Transverse colon (tissue), 3 donors: Measurements from ENCODE around the gene GNAS.

Experiments
- EP300 ChIP-seq: sonication (generic); formaldehyde crosslinking; IDR thresholded peaks from one replicate; pipeline ENCODE4 v1.6.1; 2017; ENCODE audit warnings: antibody characterized with exemption, low read depth
- POLR2A ChIP-seq: fragments of 450-650 bp; IDR thresholded peaks from one replicate; pipeline ENCODE4 v1.6.1; 2016; ENCODE audit warnings: antibody characterized with exemption, mild to moderate bottlenecking, moderate library complexity
- TF ChIP-seq, protein P1 (sequence below), 5 experiments: fragments of 200-600 bp in 3 of 5; fragments of 450-650 bp in 2 of 5; sonication (generic) in 3 of 5; IDR thresholded peaks; 1 replicate in 2 of 5; 2 replicates in 3 of 5; pipeline ENCODE4 v1.5.1; 2016 to 2017; ENCODE audit warnings: antibody characterized with exemption in 5 of 5, inconsistent platforms in 3 of 5, mild to moderate bottlenecking in 2 of 5, moderate library complexity in 1 of 5

DNA sequence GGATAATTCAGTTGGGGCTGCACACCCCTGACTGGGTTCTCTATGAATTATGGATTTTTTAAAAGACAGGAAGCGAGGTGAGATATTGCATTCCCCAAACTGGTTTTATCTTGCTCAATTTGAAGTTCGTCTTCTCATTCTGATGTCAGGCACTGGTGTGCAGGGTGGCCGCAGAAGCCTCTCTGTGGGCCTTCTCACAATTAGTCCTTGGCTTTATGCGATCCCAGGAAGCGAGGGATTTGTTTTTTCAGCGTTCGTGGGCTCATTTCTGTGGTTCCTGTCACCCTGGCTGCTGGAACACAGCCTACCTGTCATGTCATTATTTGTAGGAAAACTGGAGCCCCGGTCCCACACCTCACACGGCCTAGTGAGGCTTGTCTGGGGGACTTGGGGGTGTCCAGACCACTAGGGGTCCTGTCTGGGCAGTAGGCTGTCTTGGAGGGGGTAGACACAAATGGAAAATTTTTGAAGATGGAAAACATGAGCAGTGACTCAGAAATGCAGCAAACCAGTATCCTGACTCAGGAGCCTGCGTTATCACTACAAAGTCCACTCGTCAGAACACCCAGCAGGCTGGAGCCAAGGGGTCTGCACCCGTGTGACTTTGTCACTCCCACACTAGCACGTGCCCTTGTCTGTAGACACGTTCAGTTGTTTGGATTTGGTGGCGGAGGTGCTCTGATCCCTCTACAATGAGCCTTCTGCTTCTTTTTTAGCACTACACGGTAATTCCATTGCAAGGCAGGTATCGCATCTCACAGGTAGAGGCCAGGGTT, 44.1 kb upstream of the GNAS start:
- TF ChIP-seq EP300 (no peak), POLR2A (no peak)
- TF ChIP-seq, protein P1, sequence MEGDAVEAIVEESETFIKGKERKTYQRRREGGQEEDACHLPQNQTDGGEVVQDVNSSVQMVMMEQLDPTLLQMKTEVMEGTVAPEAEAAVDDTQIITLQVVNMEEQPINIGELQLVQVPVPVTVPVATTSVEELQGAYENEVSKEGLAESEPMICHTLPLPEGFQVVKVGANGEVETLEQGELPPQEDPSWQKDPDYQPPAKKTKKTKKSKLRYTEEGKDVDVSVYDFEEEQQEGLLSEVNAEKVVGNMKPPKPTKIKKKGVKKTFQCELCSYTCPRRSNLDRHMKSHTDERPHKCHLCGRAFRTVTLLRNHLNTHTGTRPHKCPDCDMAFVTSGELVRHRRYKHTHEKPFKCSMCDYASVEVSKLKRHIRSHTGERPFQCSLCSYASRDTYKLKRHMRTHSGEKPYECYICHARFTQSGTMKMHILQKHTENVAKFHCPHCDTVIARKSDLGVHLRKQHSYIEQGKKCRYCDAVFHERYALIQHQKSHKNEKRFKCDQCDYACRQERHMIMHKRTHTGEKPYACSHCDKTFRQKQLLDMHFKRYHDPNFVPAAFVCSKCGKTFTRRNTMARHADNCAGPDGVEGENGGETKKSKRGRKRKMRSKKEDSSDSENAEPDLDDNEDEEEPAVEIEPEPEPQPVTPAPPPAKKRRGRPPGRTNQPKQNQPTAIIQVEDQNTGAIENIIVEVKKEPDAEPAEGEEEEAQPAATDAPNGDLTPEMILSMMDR (IDR thresholded peaks at IDR 0.05) = no peak
